KMS-11 (cell line): ENCODE data around the gene MAN2B1.

Source experiments
- H2AFZ ChIP-seq: fragments of 200-600 bp; sonication (generic); 2 replicates; pipeline ENCODE4 v1.6.1; 2016; ENCODE audit warnings: antibody characterized with exemption, mixed run types, low read depth
- H3K27ac ChIP-seq: fragments of 200-600 bp; sonication (generic); 2 replicates; pipeline ENCODE4 v1.6.1; 2016; ENCODE audit warnings: mild to moderate bottlenecking, mixed run types
- H3K27me3 ChIP-seq: fragments of 200-600 bp; sonication (generic); 2 replicates; pipeline ENCODE4 v1.6.1; 2017; ENCODE audit warnings: mild to moderate bottlenecking, low read depth, mixed run types, moderate library complexity; ENCODE audit not compliant: insufficient read depth
- H3K36me3 ChIP-seq: fragments of 200-600 bp; sonication (generic); 2 replicates; pipeline ENCODE4 v1.6.1; 2017; ENCODE audit warnings: mild to moderate bottlenecking, mixed run types; ENCODE audit not compliant: insufficient read depth
- H3K4me1 ChIP-seq: fragments of 200-600 bp; sonication (generic); 2 replicates; pipeline ENCODE4 v1.6.1; 2016; ENCODE audit warnings: mild to moderate bottlenecking, low read depth, mixed run types; ENCODE audit not compliant: poor library complexity, severe bottlenecking
- H3K4me2 ChIP-seq: fragments of 200-600 bp; sonication (generic); 2 replicates; pipeline ENCODE4 v1.7.0; 2016; ENCODE audit warnings: mild to moderate bottlenecking, mixed run types
- H3K4me3 ChIP-seq: fragments of 200-600 bp; sonication (generic); IDR thresholded peaks from 2 replicates; pipeline ENCODE4 v1.6.1; 2017; ENCODE audit warnings: low read depth, low read length, mixed read lengths; ENCODE audit not compliant: insufficient read depth
- H3K79me2 ChIP-seq: fragments of 200-600 bp; sonication (generic); 2 replicates; pipeline ENCODE4 v1.6.1; 2016; ENCODE audit warnings: low read depth, mixed run types; ENCODE audit not compliant: insufficient read depth
- H3K9ac ChIP-seq: fragments of 200-600 bp; sonication (generic); 2 replicates; pipeline ENCODE4 v1.6.1; 2016; ENCODE audit warnings: mild to moderate bottlenecking, mixed run types
- H4K20me1 ChIP-seq: fragments of 200-600 bp; sonication (generic); 2 replicates; pipeline ENCODE4 v1.6.1; 2016; ENCODE audit warnings: mild to moderate bottlenecking, mixed run types; ENCODE audit not compliant: insufficient read depth
- CTCF ChIP-seq: fragments of 200-600 bp; sonication (generic); conservative IDR thresholded peaks from 2 replicates; pipeline ENCODE4 v1.6.1; 2017; ENCODE audit warnings: low read depth, mild to moderate bottlenecking, antibody characterized with exemption, low read length, moderate library complexity, mixed read lengths

The MAN2B1 gene

GRCh38 chr19:12639901-12640613 lies 26.5 kb downstream of the MAN2B1 start:
- Histone ChIP-seq H3K4me3 (no peak overlapping the region), H2AFZ (no peak overlapping the region)
- TF ChIP-seq CTCF = peak; percentile 47

GRCh38 chr19:12638611-12639182 lies 27.8 kb downstream of the MAN2B1 start:
- Histone ChIP-seq H3K4me3 (no peak overlapping the region), H3K79me2 (no peaks in the 10 kb centered on the region), H2AFZ (no peak overlapping the region), H3K27me3 (no peaks in the 10 kb centered on the region), H3K4me1 (no peaks in the 10 kb centered on the region), H3K4me2 (no peak overlapping the region), H4K20me1 (no peaks in the 10 kb centered on the region), H3K9ac (no peak overlapping the region), H3K36me3 (no peaks in the 10 kb centered on the region), H3K27ac (no peak overlapping the region)
- TF ChIP-seq CTCF = no peak

More at GRCh38 chr19:12639901-12640613, 26.5 kb downstream of the MAN2B1 start:
- no peak overlapping the region for H3K27ac ChIP-seq
- no peaks in the 10 kb centered on the region for H4K20me1 ChIP-seq
- no peaks in the 10 kb centered on the region for H3K36me3 ChIP-seq
- no peak overlapping the region for H3K4me2 ChIP-seq
- no peaks in the 10 kb centered on the region for H3K27me3 ChIP-seq
- no peak overlapping the region for H3K9ac ChIP-seq
- H3K4me1 ChIP-seq = no peaks in the 10 kb centered on the region
- H3K79me2 ChIP-seq = no peaks in the 10 kb centered on the region

GRCh38 chr19:12636631-12637030 lies 29.9 kb downstream of the MAN2B1 start:
- no peak for TF ChIP-seq CTCF
- no peak overlapping the region for H2AFZ ChIP-seq
- H3K36me3 ChIP-seq = no peaks in the 10 kb centered on the region
- no peaks in the 10 kb centered on the region for H3K4me1 ChIP-seq
- H3K4me3 ChIP-seq = no peak overlapping the region
- no peaks in the 10 kb centered on the region for H4K20me1 ChIP-seq
- no peaks in the 10 kb centered on the region for H3K27me3 ChIP-seq
- no peak overlapping the region for H3K9ac ChIP-seq
- no peaks in the 10 kb centered on the region for H3K79me2 ChIP-seq
- no peak overlapping the region for H3K4me2 ChIP-seq
- H3K27ac ChIP-seq = no peak overlapping the region

GRCh38 chr19:12629215-12629614 lies 37.3 kb downstream of the MAN2B1 start:
- Histone ChIP-seq H3K36me3 (peaks cover 24% of the 10 kb centered on the region; the same call in 1 of the 2 replicates), H2AFZ (no peak overlapping the region), H3K4me3 (no peak overlapping the region), H3K9ac (no peak overlapping the region), H3K27ac (no peak overlapping the region), H4K20me1 (no peaks in the 10 kb centered on the region), H3K79me2 (no peaks in the 10 kb centered on the region), H3K4me1 (no peaks in the 10 kb centered on the region), H3K27me3 (no peaks in the 10 kb centered on the region), H3K4me2 (no peak overlapping the region)
- no peak for TF ChIP-seq CTCF
